ENCODE results near the gene CBY2.
"Not testable (repeated sequence)": the region's sequence is repeated elsewhere in the genome, so short reads cannot be mapped to it uniquely, and the experiment has no call there.

- TF ChIP-seq CTCF (conservative IDR thresholded peaks at IDR 0.05; ENCODE audit: low read depth in 2 of 2); EZH2 (IDR thresholded peaks at IDR 0.05; ENCODE audit: low read depth, unreplicated experiment); CREB1 (CRISPR knock-in tag; IDR thresholded peaks at IDR 0.05; ENCODE audit: low read depth); JUNB (IDR thresholded peaks at IDR 0.05; ENCODE audit: unreplicated experiment); POLR2AphosphoS5 (IDR thresholded peaks at IDR 0.05; ENCODE audit: low read depth); REST (IDR thresholded peaks at IDR 0.05; ENCODE audit: unreplicated experiment); EZH2phosphoT487 (IDR thresholded peaks at IDR 0.05; ENCODE audit: unreplicated experiment): not testable (repeated sequence)
Observed at GRCh38 chr13:45660458-45660857, 41.7 kb upstream of the CBY2 start.
